Stimulated activated CD8-positive, alpha-beta memory T cell treated with anti-CD3 and anti-CD28 coated beads, Interleukin-4, amount 100 ng/mL, for 4 hours (primary cell): ENCODE results near the gene YWHAQ.
"Not testable (repeated sequence)": the region's sequence is repeated elsewhere in the genome, so short reads cannot be mapped to it uniquely, and the experiment has no call there.

Experiments used
- DNase-seq, 2 donors: peaks; one replicate each; pipeline ENCODE4 v3.0.0-alpha.2; 2020; ENCODE audit warnings: low read depth in 2 of 2, low spot score in 1 of 2

YWHAQ gene

GRCh38 chr2:9594366-9595054, 36.3 kb downstream of the YWHAQ start:
- no peak for DNase-seq

- no peak for DNase-seq
These were observed 36.9 kb downstream of the YWHAQ start for GRCh38 chr2:9593925-9594324.

GRCh38 chr2:9592699-9593098, 38.1 kb downstream of the YWHAQ start:
- DNase-seq = no peak

- DNase-seq = no peak
These were observed 40.2 kb downstream of the YWHAQ start for GRCh38 chr2:9590641-9591040.

- no peak for DNase-seq
These were observed 44.3 kb downstream of the YWHAQ start for GRCh38 chr2:9586465-9586864.

- no peak for DNase-seq
These were observed 45.3 kb downstream of the YWHAQ start for GRCh38 chr2:9585486-9585885.

- DNase-seq = not testable (repeated sequence)
These were observed 45.9 kb downstream of the YWHAQ start for GRCh38 chr2:9584902-9585301.

GRCh38 chr2:9582624-9583023, 48.2 kb downstream of the YWHAQ start:
- DNase-seq = no peak

GRCh38 chr2:9578467-9579235, 52.1 kb downstream of the YWHAQ start:
- DNase-seq = no peak

GRCh38 chr2:9574331-9574730, 56.5 kb downstream of the YWHAQ start:
- DNase-seq = no peak

- DNase-seq = no peak
These were observed 57.0 kb downstream of the YWHAQ start for GRCh38 chr2:9573840-9574239.

GRCh38 chr2:9573013-9573720, 57.6 kb downstream of the YWHAQ start:
- no peak for DNase-seq

- no peak for DNase-seq
These were observed 60.4 kb downstream of the YWHAQ start for GRCh38 chr2:9570182-9571060.

- no peak for DNase-seq
These were observed 65.2 kb downstream of the YWHAQ start for GRCh38 chr2:9565436-9566153.

- DNase-seq = no peak
These were observed 70.2 kb downstream of the YWHAQ start for GRCh38 chr2:9560628-9561027.

- no peak for DNase-seq
These were observed 71.8 kb downstream of the YWHAQ start for GRCh38 chr2:9558948-9559381.

- no peak for DNase-seq
These were observed 74.6 kb downstream of the YWHAQ start for GRCh38 chr2:9556121-9556743.

GRCh38 chr2:9555297-9556120, 75.3 kb downstream of the YWHAQ start, which contains the start of gene ADAM17:
Gene ADAM17, minus strand, starts transcription at chr2:9555830. Its CDS starts 225 bp downstream, at chr2:9555605.
- peak; percentile 47 to 74 for DNase-seq

- DNase-seq = no peak
These were observed 75.9 kb downstream of the YWHAQ start for GRCh38 chr2:9554921-9555296.
